CD4-positive, alpha-beta T cell treated with Interleukin-17A for 1 hour (primary cell): ENCODE results near the gene CTLA4.
A peak's percentile ranks its signal among the peaks of the same experiment; 100 is the strongest.

Experiments used
- DNase-seq: peaks from one replicate; pipeline ENCODE4 v3.0.0-alpha.2; 2020

CTLA4 gene

GRCh38 chr2:203893401-203893800 lies 25.8 kb downstream of the CTLA4 start:
- no peak for DNase-seq

- no peak for DNase-seq
These were observed 26.3 kb downstream of the CTLA4 start for GRCh38 chr2:203893840-203894239.

- DNase-seq, result no peak
These were observed 26.7 kb downstream of the CTLA4 start for GRCh38 chr2:203894262-203894661.

GRCh38 chr2:203897544-203897943 lies 30.0 kb downstream of the CTLA4 start:
- DNase-seq, result no peak

- no peak for DNase-seq
These were observed 31.1 kb downstream of the CTLA4 start for GRCh38 chr2:203898657-203899056.

GRCh38 chr2:203900253-203900652 lies 32.7 kb downstream of the CTLA4 start:
- no peak for DNase-seq

- DNase-seq, result no peak
These were observed 36.5 kb downstream of the CTLA4 start for GRCh38 chr2:203904022-203904421.

- DNase-seq, result no peak
These were observed 38.1 kb downstream of the CTLA4 start for GRCh38 chr2:203905656-203906055.

- no peak for DNase-seq
These were observed 40.7 kb downstream of the CTLA4 start for GRCh38 chr2:203908066-203908796.

- no peak for DNase-seq
These were observed 41.2 kb downstream of the CTLA4 start for GRCh38 chr2:203908797-203909185.

GRCh38 chr2:203909261-203909967 lies 41.8 kb downstream of the CTLA4 start:
- peak; percentile 59 for DNase-seq

GRCh38 chr2:203909974-203910373 lies 42.4 kb downstream of the CTLA4 start:
- no peak for DNase-seq

- no peak for DNase-seq
These were observed 46.4 kb downstream of the CTLA4 start for GRCh38 chr2:203913947-203914346.

- no peak for DNase-seq
These were observed 47.1 kb downstream of the CTLA4 start for GRCh38 chr2:203914546-203915182.

GRCh38 chr2:203915256-203915655 lies 47.7 kb downstream of the CTLA4 start:
- no peak for DNase-seq

- no peak for DNase-seq
These were observed 49.2 kb downstream of the CTLA4 start for GRCh38 chr2:203916756-203917155.

GRCh38 chr2:203918264-203918663 lies 50.7 kb downstream of the CTLA4 start:
- no peak for DNase-seq

GRCh38 chr2:203918839-203919238 lies 51.3 kb downstream of the CTLA4 start:
- DNase-seq, result no peak
